Chondrocyte (in vitro differentiated cells): Measurements from ENCODE around the gene FTSJ3. TPM values are rescaled to one million over a fixed set of nuclear protein-coding genes. Genes with fewer than 3 reads are reported as not detected.

Source experiments
- DNase-seq: peaks from one replicate; pipeline ENCODE4 v3.0.0; 2021; ENCODE audit warnings: mixed read lengths, low spot score
- H3K27ac Mint-ChIP-seq: one replicate; pipeline ENCODE4 v1.8.0; 2021; ENCODE audit warnings: mild to moderate bottlenecking, moderate library complexity, mixed read lengths; ENCODE audit not compliant: unreplicated experiment
- H3K27me3 Mint-ChIP-seq: 2 replicates; pipeline ENCODE4 v1.8.0; 2021; ENCODE audit warnings: low read depth, mixed read lengths
- H3K36me3 Mint-ChIP-seq: 2 replicates; pipeline ENCODE4 v1.8.0; 2021; ENCODE audit warnings: low read depth, mixed read lengths
- H3K4me1 Mint-ChIP-seq: 2 replicates; pipeline ENCODE4 v1.8.0; 2021; ENCODE audit warnings: low read depth, mild to moderate bottlenecking, mixed read lengths
- H3K4me3 Mint-ChIP-seq: one replicate; pipeline ENCODE4 v1.8.0; 2021; ENCODE audit warnings: mild to moderate bottlenecking, moderate library complexity, mixed read lengths; ENCODE audit not compliant: unreplicated experiment
- H3K9me3 Mint-ChIP-seq: 2 replicates; pipeline ENCODE4 v1.8.0; 2021; ENCODE audit warnings: low read depth, mixed read lengths
- CTCF ChIP-seq: fragments of 200-600 bp; sonication (generic); IDR thresholded peaks from 2 replicates; pipeline ENCODE4 v1.5.0; 2021; ENCODE audit warnings: antibody characterized with exemption, mild to moderate bottlenecking, moderate library complexity
- total RNA-seq: library from RNA; stranded (reverse); gene quantifications from 3 replicates; pipeline ENCODE4 v1.2.1, GENCODE V29; 2021

Gene FTSJ3
- total RNA-seq, 1 donor from 2014 or later: 26.5 TPM

GRCh38 chr17:63840591-63841349, 13.3 kb upstream of the FTSJ3 start:
- Mint-ChIP-seq H3K4me3 (peak overlapping the region; percentile 93), H3K4me1 (peaks cover 31% of the 10 kb centered on the region), H3K9me3 (no peaks in the 10 kb centered on the region), H3K27ac (peak overlapping the region; percentile 93), H3K27me3 (no peaks in the 10 kb centered on the region), H3K36me3 (peaks cover 2% of the 10 kb centered on the region)
- no peak for TF ChIP-seq CTCF
- DNase-seq: no peak

DNA sequence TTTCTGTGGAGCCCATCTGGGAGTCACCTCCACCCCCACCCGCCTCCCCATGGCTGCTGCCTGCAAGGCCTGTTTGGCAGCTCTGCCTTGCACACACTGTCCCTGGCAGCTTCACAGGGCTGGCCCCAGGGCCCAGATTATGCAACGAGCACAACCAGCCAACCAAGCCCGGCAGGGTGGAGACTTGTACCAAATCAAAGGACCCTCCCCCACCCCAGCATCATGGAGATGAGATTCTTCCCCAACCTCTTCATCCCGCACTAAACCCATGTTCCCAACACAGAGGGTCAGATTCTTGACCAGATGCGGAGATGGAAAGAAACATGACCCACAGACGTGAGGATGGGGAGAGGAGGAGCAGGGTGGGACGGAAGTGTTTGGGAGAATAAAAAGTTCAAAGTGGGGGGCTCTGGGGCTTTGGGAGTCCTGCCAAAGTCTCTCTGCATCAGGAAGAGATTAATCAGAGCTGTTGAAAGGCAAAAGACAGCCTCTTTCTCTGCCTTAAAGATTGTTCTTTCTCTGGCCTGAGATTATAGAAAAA, 11.2 kb upstream of the FTSJ3 start:
- TF ChIP-seq CTCF: no peak
- Mint-ChIP-seq H3K36me3 (peaks cover 6% of the 10 kb centered on the region), H3K4me1 (peaks cover 28% of the 10 kb centered on the region), H3K9me3 (no peaks in the 10 kb centered on the region), H3K27ac (no peak overlapping the region), H3K27me3 (no peaks in the 10 kb centered on the region), H3K4me3 (no peak overlapping the region)
- no peak for DNase-seq

- H3K27ac Mint-ChIP-seq: peak overlapping the region; percentile 57
- TF ChIP-seq CTCF: no peak
- DNase-seq: no peak
- no peaks in the 10 kb centered on the region for H3K9me3 Mint-ChIP-seq
- H3K4me3 Mint-ChIP-seq: no peak overlapping the region
- H3K36me3 Mint-ChIP-seq: peaks cover 6% of the 10 kb centered on the region
- peaks cover 25% of the 10 kb centered on the region for H3K4me1 Mint-ChIP-seq
- H3K27me3 Mint-ChIP-seq: no peaks in the 10 kb centered on the region
Measured at GRCh38 chr17:63837962-63838600, 10.6 kb upstream of the FTSJ3 start.

- TF ChIP-seq CTCF: no peak
- no peak for DNase-seq
- H3K4me3 Mint-ChIP-seq: no peak overlapping the region
- no peak overlapping the region for H3K27ac Mint-ChIP-seq
- no peaks in the 10 kb centered on the region for H3K27me3 Mint-ChIP-seq
- peaks cover 25% of the 10 kb centered on the region for H3K4me1 Mint-ChIP-seq
- peaks cover 7% of the 10 kb centered on the region for H3K36me3 Mint-ChIP-seq
- H3K9me3 Mint-ChIP-seq: no peaks in the 10 kb centered on the region
Measured at GRCh38 chr17:63837480-63837879, 10.0 kb upstream of the FTSJ3 start.

DNA sequence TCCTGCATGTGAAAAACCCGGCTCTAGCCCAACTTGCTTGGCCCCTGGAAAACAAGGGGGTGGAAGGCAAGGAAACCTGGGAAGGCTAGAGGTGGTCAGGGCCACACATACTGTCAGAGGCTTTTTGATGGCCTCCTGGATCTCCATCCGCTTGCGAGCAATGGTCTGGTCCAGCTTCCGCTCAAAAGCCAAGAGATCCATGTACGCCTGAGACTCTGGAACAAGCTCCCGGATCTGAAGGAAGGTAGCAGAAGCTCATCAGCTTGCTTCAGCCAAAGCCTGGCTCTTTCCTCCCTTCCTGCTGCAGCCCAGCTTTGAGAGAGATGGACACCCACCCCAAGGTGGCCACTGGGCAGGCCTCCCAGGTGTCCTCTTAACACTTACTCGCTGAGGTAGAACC, 9.3 kb upstream of the FTSJ3 start:
- no peak for TF ChIP-seq CTCF
- Mint-ChIP-seq H3K4me3 (no peak overlapping the region), H3K27me3 (no peaks in the 10 kb centered on the region), H3K27ac (no peak overlapping the region), H3K36me3 (peaks cover 13% of the 10 kb centered on the region), H3K9me3 (no peaks in the 10 kb centered on the region), H3K4me1 (peaks cover 25% of the 10 kb centered on the region)
- DNase-seq: no peak
